Colonic mucosa (tissue), 4 donors: ENCODE results near the gene MEGF6. TPM values are rescaled to one million over a fixed set of nuclear protein-coding genes. Genes with fewer than 3 reads are reported as not detected.

Experiments
- DNase-seq: peaks from one replicate; pipeline ENCODE4 v3.0.0-alpha.2; 2020
- H3K27ac ChIP-seq: fragments of 200-600 bp; one replicate; pipeline ENCODE4 v1.8.0; 2021
- H3K27me3 ChIP-seq: fragments of 200-600 bp; one replicate; pipeline ENCODE4 v1.8.0; 2021
- H3K36me3 ChIP-seq: fragments of 200-600 bp; one replicate; pipeline ENCODE4 v1.8.0; 2021
- H3K4me1 ChIP-seq: fragments of 200-600 bp; one replicate; pipeline ENCODE4 v1.8.0; 2021; ENCODE audit warnings: mild to moderate bottlenecking
- H3K4me3 ChIP-seq: fragments of 200-600 bp; one replicate; pipeline ENCODE4 v1.8.0; 2021
- H3K9ac ChIP-seq, 2 donors: one replicate each; pipeline ENCODE4 v1.7.0; 2013; ENCODE audit warnings: control low read depth in 2 of 2, low read depth in 2 of 2, low read length in 2 of 2
- H3K9me3 ChIP-seq: fragments of 200-600 bp; one replicate; pipeline ENCODE4 v1.8.0; 2021
- CTCF ChIP-seq: fragments of 200-600 bp; IDR thresholded peaks from one replicate; pipeline ENCODE4 v1.8.0; 2022; ENCODE audit warnings: antibody characterized with exemption, mild to moderate bottlenecking
- intact Hi-C: fragments of 100-400 bp; cut with DNase I; formaldehyde crosslinking; loops from one replicate; pipeline ENCODE4 v1.14.1; 2022
- total RNA-seq, 2 donors: library from RNA; stranded (reverse); fragmentation: NEBNext Ultra II Directional in 1 of 2; extraction: Animal tissue kit (Norgen Biotek cat#: 25700) in 1 of 2; gene quantifications; one replicate each; pipeline ENCODE4 v1.2.1, GENCODE V29; 2021
- donor health status: healthy.
- donor health status: DM: no; HTN: no; CAD: no.
- donor health status: DM: no; HTN: no; CAD: no.

MEGF6 gene
- total RNA-seq, 2 donors from 2014 or later, result 5.2 to 6.4 TPM

GRCh38 chr1:3506943-3507342, 104.4 kb downstream of the MEGF6 start:
- Histone ChIP-seq H3K27ac (no peak overlapping the region), H3K9ac (no peak overlapping the region), H3K4me1 (no peaks in the 10 kb centered on the region), H3K9me3 (no peaks in the 10 kb centered on the region), H3K4me3 (no peak overlapping the region), H3K36me3 (no peaks in the 10 kb centered on the region), H3K27me3 (no peaks in the 10 kb centered on the region)
- TF ChIP-seq CTCF, result no peak
- intact Hi-C loops, result no loop called here
- no peak for DNase-seq

GRCh38 chr1:3506041-3506440, 105.3 kb downstream of the MEGF6 start:
- no peaks in the 10 kb centered on the region for H3K9me3 ChIP-seq
- H3K27ac ChIP-seq, result no peak overlapping the region
- TF ChIP-seq CTCF, result no peak
- H3K36me3 ChIP-seq, result no peaks in the 10 kb centered on the region
- no peak for DNase-seq
- H3K4me1 ChIP-seq, result no peaks in the 10 kb centered on the region
- H3K4me3 ChIP-seq, result no peak overlapping the region
- no peaks in the 10 kb centered on the region for H3K27me3 ChIP-seq
- H3K9ac ChIP-seq, result no peak overlapping the region
- intact Hi-C loops, result no loop called here

- TF ChIP-seq CTCF, result no peak
- Histone ChIP-seq H3K4me3 (no peak overlapping the region), H3K27ac (no peak overlapping the region), H3K4me1 (no peaks in the 10 kb centered on the region), H3K9ac (no peak overlapping the region), H3K27me3 (no peaks in the 10 kb centered on the region), H3K9me3 (no peaks in the 10 kb centered on the region), H3K36me3 (no peaks in the 10 kb centered on the region)
- DNase-seq, result no peak
- intact Hi-C loops, result no loop called here
Measured at GRCh38 chr1:3505161-3505560, 106.1 kb downstream of the MEGF6 start.

- Histone ChIP-seq H3K4me3 (no peak overlapping the region), H3K9me3 (no peaks in the 10 kb centered on the region), H3K27ac (no peak overlapping the region), H3K36me3 (no peaks in the 10 kb centered on the region), H3K9ac (no peak overlapping the region), H3K4me1 (no peaks in the 10 kb centered on the region), H3K27me3 (no peaks in the 10 kb centered on the region)
- intact Hi-C loops, result no loop called here
- no peak for TF ChIP-seq CTCF
- no peak for DNase-seq
Measured at GRCh38 chr1:3504822-3505153, 106.5 kb downstream of the MEGF6 start.

GRCh38 chr1:3504151-3504821, 107.0 kb downstream of the MEGF6 start:
- intact Hi-C loops, result no loop called here
- no peak overlapping the region for H3K4me3 ChIP-seq
- no peaks in the 10 kb centered on the region for H3K27me3 ChIP-seq
- no peak for DNase-seq
- no peak overlapping the region for H3K9ac ChIP-seq
- no peaks in the 10 kb centered on the region for H3K36me3 ChIP-seq
- TF ChIP-seq CTCF, result no peak
- H3K27ac ChIP-seq, result no peak overlapping the region
- H3K9me3 ChIP-seq, result no peaks in the 10 kb centered on the region
- H3K4me1 ChIP-seq, result no peaks in the 10 kb centered on the region
